NOMO-1 (cell line): ENCODE measurements around the gene VHLL.
A peak's percentile ranks its signal among the peaks of the same experiment; 100 is the strongest.
"Not testable (repeated sequence)": the region's sequence is repeated elsewhere in the genome, so short reads cannot be mapped to it uniquely, and the experiment has no call there.

Experiments used
- DNase-seq, 2 experiments: peaks; one replicate each; lab custom pipeline; 2025; ENCODE audit not compliant: unreplicated experiment in 2 of 2; lab: John Stamatoyannopoulos, UW

Gene VHLL

GRCh38 chr1:156298852-156299357 is at the start of gene VHLL:
VHLL (minus strand) TSS chr1:156299307; CDS start chr1:156299189, 118 bp downstream.
- DNase-seq = no peak

GRCh38 chr1:156347331-156347730 is 48.2 kb upstream of the VHLL start:
- DNase-seq = no peak

GRCh38 chr1:156346636-156347035 is 47.5 kb upstream of the VHLL start:
- no peak for DNase-seq

GRCh38 chr1:156346035-156346434 is 46.9 kb upstream of the VHLL start:
- not testable (repeated sequence) for DNase-seq

GRCh38 chr1:156344409-156344808 is 45.3 kb upstream of the VHLL start:
- DNase-seq = no peak

GRCh38 chr1:156342166-156342955 is 43.3 kb upstream of the VHLL start:
- DNase-seq = no peak

GRCh38 chr1:156338180-156338976 is 39.3 kb upstream of the VHLL start, which contains the start of the genes CCT3 and TSACC:
CCT3 (minus strand) TSS chr1:156338292; CDS start chr1:156338184, 108 bp downstream.
TSACC (plus strand) TSS chr1:156338526; CDS start chr1:156339758, 1,232 bp downstream.
- DNase-seq = peak; percentile 99 to 100

GRCh38 chr1:156337888-156338179 is 38.7 kb upstream of the VHLL start:
- DNase-seq = no peak

- no peak for DNase-seq
Measured at GRCh38 chr1:156337052-156337887, 38.2 kb upstream of the VHLL start.

GRCh38 chr1:156336242-156336641 is 37.1 kb upstream of the VHLL start:
- DNase-seq = no peak

- not testable (repeated sequence) for DNase-seq
Measured at GRCh38 chr1:156323179-156323578, 24.1 kb upstream of the VHLL start.

- no peak for DNase-seq
Measured at GRCh38 chr1:156320560-156320959, 21.5 kb upstream of the VHLL start.

- DNase-seq = peak in 1 of 2 experiments; percentile 23
Measured at GRCh38 chr1:156319664-156320063, 20.6 kb upstream of the VHLL start.

GRCh38 chr1:156316909-156317308 is 17.8 kb upstream of the VHLL start:
- no peak for DNase-seq

GRCh38 chr1:156310962-156311361 is 11.9 kb upstream of the VHLL start:
- no peak for DNase-seq

GRCh38 chr1:156308078-156308477 is 9.0 kb upstream of the VHLL start:
- DNase-seq = no peak

GRCh38 chr1:156305215-156305614 is 6.1 kb upstream of the VHLL start:
- no peak for DNase-seq

GRCh38 chr1:156303241-156303640 is 4.1 kb upstream of the VHLL start:
- DNase-seq = no peak

- peak; percentile 24 to 65 for DNase-seq
Measured at GRCh38 chr1:156295391-156295947, 3.6 kb downstream of the VHLL start, which contains the start of gene GLMP. GLMP (minus strand) TSS chr1:156295679; CDS start chr1:156295645, 34 bp downstream.

GRCh38 chr1:156293895-156294294 is 5.2 kb downstream of the VHLL start:
- no peak for DNase-seq
